Measurements from ENCODE around the gene HPS3. TPM values are rescaled to one million over a fixed set of nuclear protein-coding genes. Genes with fewer than 3 reads are reported as not detected.

HPS3 gene
- polyA plus RNA-seq, 1 of the 3 experiments (the other 2 are of a cell fraction) = 9.4 TPM

DNA sequence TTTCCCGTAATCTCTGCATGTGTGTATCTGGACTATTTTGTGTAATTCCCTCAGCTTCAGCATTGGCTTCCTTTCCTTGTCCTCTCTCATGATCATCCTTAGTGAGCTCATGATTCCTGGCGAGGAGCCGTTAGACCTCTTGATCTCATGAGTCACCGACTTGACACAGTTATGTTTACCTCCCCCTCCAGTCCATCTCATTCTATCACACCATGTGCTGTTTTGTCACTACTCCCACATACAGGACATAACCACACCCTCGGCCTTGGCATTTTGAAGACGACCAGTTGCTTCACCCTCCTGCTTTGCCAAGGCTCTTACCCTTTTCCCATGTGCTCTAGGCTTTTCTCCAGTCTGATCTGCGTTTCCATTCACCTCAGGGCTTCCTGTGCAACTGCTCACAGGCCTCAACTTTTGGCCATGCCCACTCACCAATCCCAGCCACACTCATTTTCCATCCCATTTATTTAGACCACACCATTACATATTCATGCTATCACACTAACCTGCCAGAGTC lies 50.7 kb downstream of the HPS3 start (continued):
- TF ChIP-seq, protein P1, sequence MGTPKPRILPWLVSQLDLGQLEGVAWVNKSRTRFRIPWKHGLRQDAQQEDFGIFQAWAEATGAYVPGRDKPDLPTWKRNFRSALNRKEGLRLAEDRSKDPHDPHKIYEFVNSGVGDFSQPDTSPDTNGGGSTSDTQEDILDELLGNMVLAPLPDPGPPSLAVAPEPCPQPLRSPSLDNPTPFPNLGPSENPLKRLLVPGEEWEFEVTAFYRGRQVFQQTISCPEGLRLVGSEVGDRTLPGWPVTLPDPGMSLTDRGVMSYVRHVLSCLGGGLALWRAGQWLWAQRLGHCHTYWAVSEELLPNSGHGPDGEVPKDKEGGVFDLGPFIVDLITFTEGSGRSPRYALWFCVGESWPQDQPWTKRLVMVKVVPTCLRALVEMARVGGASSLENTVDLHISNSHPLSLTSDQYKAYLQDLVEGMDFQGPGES (IDR thresholded peaks at IDR 0.05; ENCODE audit: low read depth, low read length) = no peak
- peak in 1 of 2 experiments; percentile 44; a peak in 1 of 4 replicates for TF ChIP-seq EP300 (IDR thresholded peaks at IDR 0.05; ENCODE audit: borderline replicate concordance in 1 of 2, low read depth in 1 of 2, low read length in 1 of 2)
- peak; percentile 86 for TF ChIP-seq FOSL2 (IDR thresholded peaks at IDR 0.05; ENCODE audit: borderline replicate concordance, low read depth)
- TF ChIP-seq CHD2 (IDR thresholded peaks at IDR 0.05; ENCODE audit: low read length, partially characterized antibody) = no peak
- TF ChIP-seq PBX3 (IDR thresholded peaks at IDR 0.05) = peak; percentile 55; the same call in 1 of the 2 replicates
- TF ChIP-seq FOXJ3 (CRISPR knock-in tag; IDR thresholded peaks at IDR 0.05) = no peak
- TF ChIP-seq SIN3A (IDR thresholded peaks at IDR 0.05; ENCODE audit: borderline replicate concordance, low read depth, low read length) = peak; percentile 52; the same call in 1 of the 2 replicates
- no peak for TF ChIP-seq TAF1 (IDR thresholded peaks at IDR 0.05; ENCODE audit: borderline replicate concordance, low read depth, low read length)

- Histone ChIP-seq H3K9me2 (no peaks in the 10 kb centered on the region), H3K4me1 (ENCODE audit: control insufficient read depth in 1 of 2, insufficient read depth in 2 of 2, low read depth in 1 of 2, low read length in 1 of 2) (peaks cover 4 to 9% of the 10 kb centered on the region in 2 experiments; a peak in 2 of 4 replicates), H3K79me2 (ENCODE audit: insufficient read depth) (no peaks in the 10 kb centered on the region), H4K20me1 (ENCODE audit: insufficient read depth) (no peaks in the 10 kb centered on the region), H3K27ac (ENCODE audit: low read depth in 2 of 2, low read length in 1 of 2) (no peak overlapping the region), H3K4me3 (ENCODE audit: low read depth in 2 of 2, low read length in 1 of 2) (no peak overlapping the region), H2AFZ (ENCODE audit: low read depth) (no peak overlapping the region), H3K9me3 (no peaks in the 10 kb centered on the region; the same call in 1 of the 2 replicates), H3K9ac (no peak overlapping the region), H3K4me2 (no peak overlapping the region), H3F3A (replicated peaks; ENCODE audit: insufficient read depth) (peaks cover 7% of the 10 kb centered on the region), H3K27me3 (ENCODE audit: insufficient read depth) (no peaks in the 10 kb centered on the region), H3K36me3 (replicated peaks in 1 of 2; ENCODE audit: control insufficient read depth in 1 of 2, insufficient read depth in 2 of 2, low read length in 1 of 2) (peaks cover 9% of the 10 kb centered on the region in 2 experiments)
- TF ChIP-seq EP300 (IDR thresholded peaks at IDR 0.05; ENCODE audit: borderline replicate concordance in 1 of 2, low read depth in 1 of 2, low read length in 1 of 2) = no peak
- no peak for TF ChIP-seq POLR2AphosphoS5 (IDR thresholded peaks at IDR 0.05; ENCODE audit: low read depth, low read length)
- TF ChIP-seq NFIC (IDR thresholded peaks at IDR 0.05; ENCODE audit: borderline replicate concordance) = no peak
- TF ChIP-seq REST (IDR thresholded peaks at IDR 0.05; ENCODE audit: low read depth, low read length) = no peak
- no peak for TF ChIP-seq GATA2 (CRISPR knock-in tag; IDR thresholded peaks at IDR 0.05)
- no peak for TF ChIP-seq USF1 (IDR thresholded peaks at IDR 0.05; ENCODE audit: borderline replicate concordance, low read depth)
- TF ChIP-seq JUND (IDR thresholded peaks at IDR 0.05) = no peak
- TF ChIP-seq SMC3 (IDR thresholded peaks at IDR 0.05; ENCODE audit: low read depth, low read length) = no peak
- TF ChIP-seq, protein P2, sequence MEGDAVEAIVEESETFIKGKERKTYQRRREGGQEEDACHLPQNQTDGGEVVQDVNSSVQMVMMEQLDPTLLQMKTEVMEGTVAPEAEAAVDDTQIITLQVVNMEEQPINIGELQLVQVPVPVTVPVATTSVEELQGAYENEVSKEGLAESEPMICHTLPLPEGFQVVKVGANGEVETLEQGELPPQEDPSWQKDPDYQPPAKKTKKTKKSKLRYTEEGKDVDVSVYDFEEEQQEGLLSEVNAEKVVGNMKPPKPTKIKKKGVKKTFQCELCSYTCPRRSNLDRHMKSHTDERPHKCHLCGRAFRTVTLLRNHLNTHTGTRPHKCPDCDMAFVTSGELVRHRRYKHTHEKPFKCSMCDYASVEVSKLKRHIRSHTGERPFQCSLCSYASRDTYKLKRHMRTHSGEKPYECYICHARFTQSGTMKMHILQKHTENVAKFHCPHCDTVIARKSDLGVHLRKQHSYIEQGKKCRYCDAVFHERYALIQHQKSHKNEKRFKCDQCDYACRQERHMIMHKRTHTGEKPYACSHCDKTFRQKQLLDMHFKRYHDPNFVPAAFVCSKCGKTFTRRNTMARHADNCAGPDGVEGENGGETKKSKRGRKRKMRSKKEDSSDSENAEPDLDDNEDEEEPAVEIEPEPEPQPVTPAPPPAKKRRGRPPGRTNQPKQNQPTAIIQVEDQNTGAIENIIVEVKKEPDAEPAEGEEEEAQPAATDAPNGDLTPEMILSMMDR (IDR thresholded peaks at IDR 0.05) = no peak
- TF ChIP-seq PBX3 (IDR thresholded peaks at IDR 0.05) = no peak
- no peak for TF ChIP-seq CHD2 (IDR thresholded peaks at IDR 0.05; ENCODE audit: low read length, partially characterized antibody)
- no peak for TF ChIP-seq RCOR1 (IDR thresholded peaks at IDR 0.05; ENCODE audit: low read length)
- TF ChIP-seq MXI1 (IDR thresholded peaks at IDR 0.05; ENCODE audit: low read depth, low read length) = no peak
- no peak for TF ChIP-seq MEF2A (IDR thresholded peaks at IDR 0.05; ENCODE audit: borderline replicate concordance, low read depth)
- WGBS (ENCODE audit: low lambda C conversion rate) = 88% methylated on average over 2 of the region's 2 CpGs
- ChIA-PET CTCF (no interaction called here), POLR2A (no interaction called here)
- DNase-seq = no peak
These were observed 51.7 kb downstream of the HPS3 start for GRCh38 chr3:149181182-149181581.

Data from SK-N-SH (cell line).